Breast epithelium (tissue), 3 donors: ENCODE measurements around the gene POLR3B.

ENCODE experiments used
- CTCF ChIP-seq, 3 donors: fragments of 450-650 bp; IDR thresholded peaks; one replicate each; pipeline ENCODE4 v1.5.1; 2016 to 2017; ENCODE audit warnings: antibody characterized with exemption in 3 of 3, mild to moderate bottlenecking in 3 of 3, moderate library complexity in 3 of 3
- POLR2AphosphoS5 ChIP-seq, 3 donors: sonication (generic); formaldehyde crosslinking; IDR thresholded peaks; one replicate each; pipeline ENCODE4 v1.6.1; 2017; ENCODE audit warnings: antibody characterized with exemption in 3 of 3

GRCh38 chr12:106499628-106500027 lies 142.1 kb downstream of the POLR3B start:
- no peak for TF ChIP-seq POLR2AphosphoS5 (IDR thresholded peaks at IDR 0.05)
- TF ChIP-seq CTCF (IDR thresholded peaks at IDR 0.05), result no peak
